Measurements from ENCODE around the gene SLC9A7.

- TF ChIP-seq CTCF (IDR thresholded peaks at IDR 0.05) (no peak), POLR2A (IDR thresholded peaks at IDR 0.05; ENCODE audit: low read depth) (no peak)
Observed at GRCh38 chrX:46579250-46579649, 179.7 kb downstream of the SLC9A7 start.
